ENCODE measurements around the gene LUZP2. TPM values are rescaled to one million over a fixed set of nuclear protein-coding genes. Genes with fewer than 3 reads are reported as not detected.

The LUZP2 gene
- total RNA-seq, 1 experiment from 2014 or later, result not detected

GRCh38 chr11:25057861-25058260 lies 561.0 kb downstream of the LUZP2 start:
- no peak for DNase-seq (ENCODE audit: low read depth, low spot score)
- in situ Hi-C loops (cut with HindIII; ENCODE audit: low pct_unique_long_range_greater_than_20kb, low sequenced_read_pairs), result no loop called here

GRCh38 chr11:25065746-25066145 lies 568.9 kb downstream of the LUZP2 start:
- no peak for DNase-seq (ENCODE audit: low read depth, low spot score)
- in situ Hi-C loops (cut with HindIII; ENCODE audit: low pct_unique_long_range_greater_than_20kb, low sequenced_read_pairs), result no loop called here

- in situ Hi-C loops (cut with HindIII; ENCODE audit: low pct_unique_long_range_greater_than_20kb, low sequenced_read_pairs), result no loop called here
- no peak for DNase-seq (ENCODE audit: low read depth, low spot score)
Measured at GRCh38 chr11:25066706-25067105, 569.9 kb downstream of the LUZP2 start.

- no peak for DNase-seq (ENCODE audit: low read depth, low spot score)
- in situ Hi-C loops (cut with HindIII; ENCODE audit: low pct_unique_long_range_greater_than_20kb, low sequenced_read_pairs), result no loop called here
Measured at GRCh38 chr11:25068451-25068850, 571.6 kb downstream of the LUZP2 start.

GRCh38 chr11:25094085-25094802 lies 597.4 kb downstream of the LUZP2 start:
- no peak for DNase-seq (ENCODE audit: low read depth, low spot score)
- in situ Hi-C loops (cut with HindIII; ENCODE audit: low pct_unique_long_range_greater_than_20kb, low sequenced_read_pairs), result no loop called here

GRCh38 chr11:25119416-25119815 lies 622.6 kb downstream of the LUZP2 start:
- no peak for DNase-seq (ENCODE audit: low read depth, low spot score)
- in situ Hi-C loops (cut with HindIII; ENCODE audit: low pct_unique_long_range_greater_than_20kb, low sequenced_read_pairs), result no loop called here

Small RNA genes within 50 kb of the gene (small RNA-seq; reads per million reads assigned to genes)
- gene RF00019, result 0 reads per million in 2 experiments
